Type B pancreatic cell (in vitro differentiated cells): Measurements from ENCODE around the gene TRMT10B. TPM values are rescaled to one million over a fixed set of nuclear protein-coding genes. Genes with fewer than 3 reads are reported as not detected.

Experiments
- DNase-seq: peaks from one replicate; pipeline ENCODE4 v3.0.0; 2021; ENCODE audit warnings: mixed read lengths; ENCODE audit not compliant: unreplicated experiment; ENCODE audit errors: extremely low spot score
- H3K27ac Mint-ChIP-seq: 2 replicates; pipeline ENCODE4 v1.8.0; 2021; ENCODE audit warnings: mild to moderate bottlenecking, mixed read lengths
- H3K27me3 Mint-ChIP-seq: 2 replicates; pipeline ENCODE4 v1.8.0; 2021; ENCODE audit warnings: mixed read lengths
- H3K36me3 Mint-ChIP-seq: 2 replicates; pipeline ENCODE4 v1.8.0; 2021; ENCODE audit warnings: mixed read lengths
- H3K4me1 Mint-ChIP-seq: one replicate; pipeline ENCODE4 v1.8.0; 2021; ENCODE audit warnings: mixed read lengths; ENCODE audit not compliant: unreplicated experiment
- H3K4me3 Mint-ChIP-seq: 2 replicates; pipeline ENCODE4 v1.8.0; 2021; ENCODE audit warnings: mild to moderate bottlenecking, mixed read lengths
- H3K9me3 Mint-ChIP-seq: 2 replicates; pipeline ENCODE4 v1.8.0; 2021; ENCODE audit warnings: mixed read lengths
- total RNA-seq: library from RNA; stranded (reverse); gene quantifications from 2 replicates; pipeline ENCODE4 v1.2.1, GENCODE V29; 2021; ENCODE audit warnings: low replicate concordance
- TF ChIP-seq, protein P1 (sequence below): fragments of 200-600 bp; sonication (generic); conservative IDR thresholded peaks from 2 replicates; pipeline ENCODE4 v1.5.0; 2021; ENCODE audit warnings: antibody characterized with exemption, mild to moderate bottlenecking

TRMT10B gene
- total RNA-seq, 1 donor from 2014 or later, result 9.1 TPM

DNA sequence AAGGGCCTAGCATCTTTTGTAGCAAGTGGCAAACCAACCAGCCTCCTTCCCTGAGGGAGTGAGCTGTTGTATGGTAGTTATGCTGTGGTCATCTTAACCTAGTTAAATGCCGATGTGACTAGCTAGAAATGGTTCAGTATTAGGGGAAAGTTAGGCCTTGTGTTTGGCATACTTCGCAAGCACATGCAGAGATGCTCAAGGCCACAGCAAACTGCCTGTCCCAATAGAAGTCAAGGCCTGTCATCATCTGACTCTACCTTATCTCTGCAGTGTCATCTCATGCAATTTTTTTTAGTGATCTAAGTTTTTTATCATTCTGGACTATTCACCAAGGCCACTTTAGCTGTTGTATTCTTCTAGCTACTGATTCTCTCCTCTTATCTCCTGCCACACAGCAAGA, 36.5 kb downstream of the TRMT10B start:
- Mint-ChIP-seq H3K27ac (no peak overlapping the region), H3K4me1 (peaks cover under 1% of the 10 kb centered on the region), H3K27me3 (no peaks in the 10 kb centered on the region), H3K4me3 (no peak overlapping the region), H3K36me3 (no peaks in the 10 kb centered on the region), H3K9me3 (no peaks in the 10 kb centered on the region)
- TF ChIP-seq, protein P1, sequence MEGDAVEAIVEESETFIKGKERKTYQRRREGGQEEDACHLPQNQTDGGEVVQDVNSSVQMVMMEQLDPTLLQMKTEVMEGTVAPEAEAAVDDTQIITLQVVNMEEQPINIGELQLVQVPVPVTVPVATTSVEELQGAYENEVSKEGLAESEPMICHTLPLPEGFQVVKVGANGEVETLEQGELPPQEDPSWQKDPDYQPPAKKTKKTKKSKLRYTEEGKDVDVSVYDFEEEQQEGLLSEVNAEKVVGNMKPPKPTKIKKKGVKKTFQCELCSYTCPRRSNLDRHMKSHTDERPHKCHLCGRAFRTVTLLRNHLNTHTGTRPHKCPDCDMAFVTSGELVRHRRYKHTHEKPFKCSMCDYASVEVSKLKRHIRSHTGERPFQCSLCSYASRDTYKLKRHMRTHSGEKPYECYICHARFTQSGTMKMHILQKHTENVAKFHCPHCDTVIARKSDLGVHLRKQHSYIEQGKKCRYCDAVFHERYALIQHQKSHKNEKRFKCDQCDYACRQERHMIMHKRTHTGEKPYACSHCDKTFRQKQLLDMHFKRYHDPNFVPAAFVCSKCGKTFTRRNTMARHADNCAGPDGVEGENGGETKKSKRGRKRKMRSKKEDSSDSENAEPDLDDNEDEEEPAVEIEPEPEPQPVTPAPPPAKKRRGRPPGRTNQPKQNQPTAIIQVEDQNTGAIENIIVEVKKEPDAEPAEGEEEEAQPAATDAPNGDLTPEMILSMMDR, result no peak
- no peak for DNase-seq

DNA sequence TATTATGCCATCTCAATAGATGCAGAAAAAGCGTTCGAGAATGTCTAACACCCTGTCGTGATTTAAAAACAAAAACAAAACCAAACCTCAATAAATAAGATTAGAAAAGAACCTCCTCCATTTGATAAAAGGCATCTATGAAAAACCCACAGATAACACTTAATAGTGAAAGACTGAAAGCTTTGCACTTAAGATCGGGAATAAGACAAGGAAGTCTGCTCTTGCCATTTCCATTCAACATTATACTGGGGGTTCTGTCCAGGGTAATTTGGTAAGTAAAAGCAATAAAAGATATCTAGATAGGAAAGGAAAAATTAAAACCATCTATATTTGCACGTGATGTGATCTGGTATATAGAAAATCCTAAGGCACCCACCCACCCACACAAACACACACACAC, 38.5 kb downstream of the TRMT10B start:
- Mint-ChIP-seq H3K27ac (no peak overlapping the region), H3K9me3 (no peaks in the 10 kb centered on the region), H3K4me3 (no peak overlapping the region), H3K27me3 (no peaks in the 10 kb centered on the region), H3K36me3 (no peaks in the 10 kb centered on the region), H3K4me1 (no peaks in the 10 kb centered on the region)
- no peak for DNase-seq
- TF ChIP-seq, protein P1, result no peak

DNA sequence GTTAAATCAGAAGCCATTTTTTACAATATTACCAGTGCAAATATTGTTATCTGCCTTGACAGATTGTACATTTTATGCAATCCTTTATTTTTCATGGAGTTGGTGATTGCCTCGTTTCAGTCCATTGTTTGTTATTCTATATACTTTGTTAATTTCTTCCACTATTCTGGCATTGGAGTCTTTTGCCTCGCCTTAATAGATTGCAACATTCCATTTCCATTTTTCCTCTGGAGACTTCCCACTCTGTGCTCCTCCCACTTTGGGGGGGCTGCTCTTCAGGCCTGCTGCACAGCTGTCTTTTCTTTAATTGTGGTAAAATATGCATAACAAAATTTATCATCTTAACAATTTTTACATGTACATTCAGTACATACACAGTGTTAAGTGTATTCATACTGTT, 42.6 kb downstream of the TRMT10B start:
- DNase-seq, result no peak
- TF ChIP-seq, protein P1, result no peak
- peaks cover 3% of the 10 kb centered on the region for H3K36me3 Mint-ChIP-seq
- H3K4me1 Mint-ChIP-seq, result peaks cover 4% of the 10 kb centered on the region
- H3K27me3 Mint-ChIP-seq, result no peaks in the 10 kb centered on the region
- H3K9me3 Mint-ChIP-seq, result no peaks in the 10 kb centered on the region
- no peak overlapping the region for H3K27ac Mint-ChIP-seq
- no peak overlapping the region for H3K4me3 Mint-ChIP-seq

DNA sequence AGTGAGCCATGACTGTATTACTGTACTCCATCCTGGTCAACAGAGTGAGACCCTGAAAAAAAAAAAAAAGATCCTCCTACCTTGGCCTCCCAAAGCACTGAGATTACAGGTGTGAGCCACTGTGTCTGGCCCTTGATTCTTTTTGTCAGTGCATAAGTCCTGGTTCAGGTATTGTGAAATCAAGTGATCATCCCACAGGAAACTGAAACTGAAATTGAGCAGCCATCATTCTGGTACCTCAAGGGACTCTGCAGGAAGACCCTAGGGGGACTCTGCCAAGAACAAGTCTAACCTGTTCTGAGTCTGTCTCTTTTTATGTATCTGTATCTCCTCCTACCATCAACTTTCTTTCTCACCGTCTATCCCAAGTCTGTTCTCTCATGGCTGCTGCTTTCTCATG, 45.1 kb downstream of the TRMT10B start:
- H3K4me1 Mint-ChIP-seq, result peaks cover 22% of the 10 kb centered on the region
- no peaks in the 10 kb centered on the region for H3K9me3 Mint-ChIP-seq
- H3K4me3 Mint-ChIP-seq, result peak overlapping the region; percentile 98
- peaks cover 3% of the 10 kb centered on the region for H3K36me3 Mint-ChIP-seq
- TF ChIP-seq, protein P1, result no peak
- peak overlapping the region; percentile 94 for H3K27ac Mint-ChIP-seq
- DNase-seq, result no peak
- no peaks in the 10 kb centered on the region for H3K27me3 Mint-ChIP-seq

DNA sequence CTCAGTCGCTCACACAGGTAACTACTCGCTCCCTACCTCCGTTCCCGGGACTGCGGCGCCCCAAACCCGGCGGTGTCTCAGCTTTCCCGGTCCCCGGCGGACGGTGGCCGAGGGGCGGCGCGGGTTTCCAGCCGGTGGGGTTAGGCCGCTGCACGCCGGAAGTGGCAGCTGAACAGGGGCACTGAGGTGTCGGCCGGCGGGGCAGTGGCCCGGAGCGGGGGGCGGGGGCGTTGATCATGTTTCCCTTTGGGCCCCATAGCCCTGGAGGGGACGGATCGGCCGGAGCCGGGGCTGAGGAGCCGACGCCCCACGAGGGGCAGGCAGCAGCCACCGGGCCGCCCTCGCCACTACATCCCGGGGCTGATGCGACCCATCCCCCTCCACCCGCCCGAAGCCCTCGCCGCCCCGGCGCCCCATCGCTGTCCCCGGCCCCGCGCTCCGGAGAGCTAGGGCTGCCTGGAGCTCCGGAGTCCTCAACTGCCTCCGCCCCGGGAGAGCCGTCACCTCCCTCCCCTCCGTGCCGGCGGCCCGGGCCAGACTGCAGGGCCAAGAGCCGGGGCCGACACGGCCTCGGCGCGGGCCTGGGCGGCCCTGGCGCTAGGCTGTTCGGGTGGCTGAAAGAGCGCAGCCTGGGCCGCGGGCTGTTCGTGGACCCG, 47.2 kb downstream of the TRMT10B start, which contains the start of gene DCAF10:
Gene DCAF10 (plus strand): TSS at position 167 of the 656 bp plus-strand sequence. CDS start 70 bp downstream, at position 237.
- peak within 1 kb of the TSS; percentile 94 for H3K27ac Mint-ChIP-seq
- peaks cover 5% of the 10 kb centered on the region for H3K9me3 Mint-ChIP-seq

More for the DNA sequence above, 47.2 kb downstream of the TRMT10B start, which contains the start of gene DCAF10:
- H3K4me1 Mint-ChIP-seq, result peaks cover 28% of the 10 kb centered on the region
- peak; percentile 95 for DNase-seq
- H3K4me3 Mint-ChIP-seq, result peak within 1 kb of the TSS; percentile 98
- peaks cover 8% of the 10 kb centered on the region for H3K36me3 Mint-ChIP-seq
- H3K27me3 Mint-ChIP-seq, result no peaks in the 10 kb centered on the region
- TF ChIP-seq, protein P1, result peak; percentile 15
